Left hindlimb (tissue), 1 donor: ENCODE data around the gene VAV2.
"Not testable (repeated sequence)": the region's sequence is repeated elsewhere in the genome, so short reads cannot be mapped to it uniquely, and the experiment has no call there.

Experiments used
- DNase-seq: peaks from one replicate; pipeline ENCODE4 v3.0.0-alpha.2; 2018

The VAV2 gene

DNA sequence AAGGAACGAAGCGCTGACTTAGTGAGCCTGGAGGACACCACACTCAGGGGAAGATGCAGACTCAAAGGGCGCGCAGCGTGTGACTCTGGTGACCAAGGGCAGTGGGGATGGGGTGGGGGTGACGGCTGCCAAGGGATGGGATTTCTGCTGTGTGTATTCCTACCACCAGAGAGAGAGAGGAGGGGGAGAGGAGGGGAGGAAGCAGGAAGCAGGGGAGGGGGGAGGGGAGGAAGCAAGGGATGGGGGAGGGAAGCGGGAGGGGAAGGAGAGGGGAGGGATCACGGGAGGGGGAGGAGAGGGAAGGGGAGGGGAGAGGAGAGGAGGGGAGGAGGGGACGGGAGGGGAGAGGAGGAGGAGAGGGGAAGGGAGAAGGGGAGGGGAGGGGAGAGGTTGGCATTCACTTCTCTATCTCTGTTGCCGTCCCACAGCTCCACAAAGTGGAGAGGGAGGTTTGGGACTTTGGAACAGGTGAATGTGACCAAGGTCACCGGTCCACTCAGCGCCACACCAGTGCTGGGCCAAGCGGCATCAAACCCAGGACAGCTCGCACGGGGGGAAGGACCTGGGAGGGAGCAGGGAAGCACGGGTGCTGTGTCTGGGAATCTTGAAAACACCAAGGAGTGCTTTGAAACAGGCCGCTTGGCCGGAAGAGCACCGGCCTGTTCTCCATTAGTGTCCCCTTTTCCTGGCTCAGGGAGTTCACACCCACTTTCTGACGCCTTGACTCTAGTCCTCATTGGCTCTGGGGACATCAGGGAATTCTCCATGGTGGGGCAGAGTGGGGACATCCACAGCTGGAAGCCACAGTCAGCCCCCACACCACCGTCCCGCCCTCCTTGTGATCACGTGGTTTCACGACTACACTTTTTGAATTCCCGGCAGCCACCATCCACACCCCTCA is 77.4 kb downstream of the VAV2 start:
- DNase-seq: no peak

DNA sequence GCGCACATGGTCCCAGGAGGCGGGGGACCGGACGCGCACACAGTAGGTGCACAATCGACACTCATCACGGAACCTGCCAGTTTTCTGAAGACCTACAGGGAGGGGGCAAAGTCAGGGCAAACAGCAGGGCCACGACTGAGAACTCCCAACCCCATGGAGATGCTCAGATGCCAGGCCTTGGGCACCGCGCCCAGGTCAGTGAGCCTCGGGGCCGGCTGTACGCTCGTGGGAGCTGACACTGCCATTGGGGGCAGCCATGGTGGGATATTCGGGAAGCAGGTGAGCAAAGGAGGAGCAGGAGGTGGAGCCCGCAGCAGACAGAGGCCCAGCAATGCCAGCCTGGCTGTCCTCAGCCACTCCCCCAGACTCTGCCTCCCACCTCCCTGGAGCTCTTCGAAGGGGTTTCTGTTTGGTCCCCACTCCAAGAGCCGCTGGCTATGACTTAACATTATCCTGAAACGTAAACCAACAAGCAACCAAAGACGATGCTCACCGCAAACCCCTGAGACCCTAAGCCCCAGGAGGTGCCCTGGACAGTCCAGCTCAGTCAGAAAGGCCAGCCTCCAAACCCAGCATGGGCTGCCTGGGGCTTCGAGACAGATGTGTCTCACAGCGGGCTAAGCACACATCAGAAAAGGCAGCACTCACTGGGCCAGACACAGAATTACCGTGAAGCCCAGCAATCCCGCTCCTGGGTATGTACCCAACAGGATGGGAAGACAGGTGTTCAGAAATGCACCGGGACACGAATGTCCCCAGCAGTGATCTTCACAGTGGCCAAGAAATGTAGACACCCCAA is 78.4 kb downstream of the VAV2 start:
- no peak for DNase-seq

- DNase-seq: no peak
Observed at GRCh38 chr9:133910855-133911514, 81.1 kb downstream of the VAV2 start.

DNA sequence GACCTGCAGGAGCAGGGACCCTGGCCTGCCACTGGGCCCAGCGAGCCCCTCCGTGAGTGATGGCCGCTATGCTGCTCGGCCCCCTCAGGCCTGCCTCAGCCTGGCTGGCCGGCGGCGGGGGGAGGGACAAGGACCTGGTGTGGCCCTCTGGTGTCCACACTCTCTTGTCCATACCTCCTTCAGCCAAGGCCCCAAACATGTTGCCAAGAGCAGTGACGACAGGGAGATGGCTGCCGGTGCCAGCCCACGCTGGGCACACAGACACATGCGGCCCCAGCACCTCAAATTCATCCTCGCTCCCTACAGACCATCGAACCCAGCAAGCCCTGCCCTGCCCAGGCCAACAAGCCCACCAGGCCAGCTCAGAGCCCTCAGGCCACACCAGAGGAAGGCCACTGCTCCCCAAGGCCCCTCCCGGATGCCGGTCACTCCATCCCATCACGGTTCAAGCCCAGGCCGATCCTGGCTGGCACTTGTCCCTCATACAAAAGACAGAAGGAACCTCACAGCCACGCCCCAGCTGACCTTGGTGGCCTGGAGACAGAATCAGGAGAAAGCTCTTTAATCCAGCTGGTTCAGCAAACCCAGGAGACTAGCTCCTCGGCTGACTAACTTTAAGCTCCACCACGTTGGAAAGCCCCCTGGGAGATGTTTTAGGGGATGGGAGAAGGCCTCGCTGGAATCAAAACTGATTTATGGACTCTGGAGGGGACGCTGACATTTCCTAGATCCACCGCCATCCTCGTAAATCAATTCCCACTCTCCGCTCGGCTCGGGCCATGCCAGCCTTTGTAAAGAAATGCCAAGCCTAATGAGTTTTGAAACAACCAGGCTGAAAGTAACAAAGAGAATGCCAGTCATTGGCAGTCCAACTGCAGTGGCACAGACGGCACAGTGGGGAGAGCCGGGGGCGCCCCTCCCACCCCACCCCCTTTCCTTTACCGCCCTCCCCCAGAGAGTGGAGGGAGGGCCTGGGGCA is 84.9 kb downstream of the VAV2 start:
- no peak for DNase-seq

- DNase-seq: no peak
Observed at GRCh38 chr9:133906218-133906617, 85.9 kb downstream of the VAV2 start.

- no peak for DNase-seq
Observed at GRCh38 chr9:133905493-133905892, 86.6 kb downstream of the VAV2 start.

- DNase-seq: no peak
Observed at GRCh38 chr9:133904346-133905090, 87.6 kb downstream of the VAV2 start.

DNA sequence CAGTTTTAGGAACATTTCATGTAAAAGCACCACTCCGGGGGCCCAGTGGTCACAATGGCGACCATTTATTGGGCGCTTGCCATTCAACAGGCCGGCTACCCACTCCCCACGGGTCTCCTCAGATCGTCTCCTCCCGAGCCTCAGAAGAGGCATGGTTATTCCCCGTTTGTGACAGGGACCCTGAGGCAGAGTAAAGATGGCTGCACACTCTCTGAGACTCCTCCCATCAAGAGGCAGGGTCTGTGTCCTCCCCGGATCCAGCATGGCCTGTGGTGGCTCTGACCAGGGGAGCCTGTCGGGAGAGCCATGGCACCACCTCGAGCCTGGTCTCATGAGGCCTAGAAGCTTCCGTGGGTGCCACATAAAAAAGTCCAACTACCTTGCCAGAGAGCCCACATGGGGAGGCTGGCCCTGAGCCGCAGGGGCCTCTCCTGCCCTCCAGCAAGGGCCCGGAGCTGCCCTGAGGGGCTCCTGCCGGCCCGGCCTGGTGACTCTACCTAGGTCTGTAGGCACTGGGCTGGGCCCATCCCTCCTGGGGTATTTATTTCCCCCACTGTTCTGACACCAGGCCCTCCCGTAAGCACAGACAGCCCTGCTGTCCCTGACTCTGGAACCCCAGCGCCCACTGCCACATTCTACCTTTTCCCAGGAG is 90.8 kb downstream of the VAV2 start:
- DNase-seq: no peak

DNA sequence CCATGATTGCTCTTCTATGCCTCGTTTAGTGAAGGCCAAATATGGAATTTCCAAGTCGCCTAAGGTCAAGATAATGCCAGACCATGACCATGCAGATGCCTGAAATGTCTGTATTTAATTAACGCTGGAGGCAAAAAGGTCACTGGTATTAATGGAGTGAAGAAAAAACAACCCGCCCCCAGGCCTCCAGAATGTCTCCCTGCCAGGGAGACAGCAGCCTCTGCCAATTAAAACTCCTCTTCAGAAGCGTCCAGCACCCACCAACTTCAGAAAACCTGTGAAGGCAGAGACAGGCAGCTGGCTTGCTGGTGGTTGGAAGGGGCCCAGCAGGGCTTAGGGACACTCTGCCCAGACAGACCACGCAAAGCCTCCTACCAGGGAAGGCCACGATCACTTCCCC is 94.4 kb downstream of the VAV2 start:
- DNase-seq: no peak

- DNase-seq: not testable (repeated sequence)
Observed at GRCh38 chr9:133896007-133896406, 96.1 kb downstream of the VAV2 start.

GRCh38 chr9:133895335-133895734 is 96.8 kb downstream of the VAV2 start:
- no peak for DNase-seq

DNA sequence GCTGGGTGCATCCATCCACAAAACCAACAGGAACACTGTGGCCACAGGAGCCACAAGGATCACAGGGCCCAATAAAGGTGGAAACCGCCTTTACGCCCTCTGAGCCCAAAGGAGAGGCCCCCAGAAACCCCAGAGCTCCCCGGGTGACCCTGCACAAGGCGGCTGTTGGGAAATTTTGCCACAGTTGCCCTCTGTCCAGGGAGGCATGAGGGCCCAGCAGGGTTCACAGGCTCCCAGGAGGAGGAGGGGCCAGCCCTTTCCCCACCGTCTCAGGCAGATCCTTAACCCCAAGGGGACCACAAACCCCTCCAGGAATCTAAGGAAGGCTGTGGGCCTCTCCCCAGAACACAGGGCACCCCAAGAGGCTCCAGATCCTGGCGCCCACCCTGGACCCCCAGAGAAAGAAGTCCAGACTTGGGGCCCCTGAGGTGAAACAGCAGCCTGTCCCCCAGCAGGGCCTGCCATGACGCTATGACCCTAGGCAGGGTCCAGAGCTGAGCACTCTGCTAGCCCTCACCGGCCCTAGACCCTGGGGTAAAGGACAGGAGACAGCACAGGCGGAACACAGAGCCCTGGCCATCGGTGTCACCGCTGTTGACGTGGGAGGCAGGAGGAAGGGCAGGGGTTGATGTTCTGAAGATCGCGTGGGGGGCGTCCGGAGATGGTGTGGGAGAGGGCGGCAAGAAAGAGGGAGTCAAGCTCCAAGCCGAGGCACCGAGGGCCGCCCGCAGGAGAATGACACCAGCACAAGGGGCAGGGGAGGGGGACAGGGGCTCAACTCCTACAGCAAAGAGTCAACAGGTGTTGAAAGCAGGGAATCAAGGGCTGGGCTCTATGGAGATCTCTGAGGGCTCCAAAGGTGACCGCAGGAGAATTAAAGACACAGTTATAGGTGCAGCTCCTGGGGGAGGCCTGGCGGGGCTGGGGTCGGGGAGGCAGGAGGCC is 97.5 kb downstream of the VAV2 start:
- no peak for DNase-seq

DNA sequence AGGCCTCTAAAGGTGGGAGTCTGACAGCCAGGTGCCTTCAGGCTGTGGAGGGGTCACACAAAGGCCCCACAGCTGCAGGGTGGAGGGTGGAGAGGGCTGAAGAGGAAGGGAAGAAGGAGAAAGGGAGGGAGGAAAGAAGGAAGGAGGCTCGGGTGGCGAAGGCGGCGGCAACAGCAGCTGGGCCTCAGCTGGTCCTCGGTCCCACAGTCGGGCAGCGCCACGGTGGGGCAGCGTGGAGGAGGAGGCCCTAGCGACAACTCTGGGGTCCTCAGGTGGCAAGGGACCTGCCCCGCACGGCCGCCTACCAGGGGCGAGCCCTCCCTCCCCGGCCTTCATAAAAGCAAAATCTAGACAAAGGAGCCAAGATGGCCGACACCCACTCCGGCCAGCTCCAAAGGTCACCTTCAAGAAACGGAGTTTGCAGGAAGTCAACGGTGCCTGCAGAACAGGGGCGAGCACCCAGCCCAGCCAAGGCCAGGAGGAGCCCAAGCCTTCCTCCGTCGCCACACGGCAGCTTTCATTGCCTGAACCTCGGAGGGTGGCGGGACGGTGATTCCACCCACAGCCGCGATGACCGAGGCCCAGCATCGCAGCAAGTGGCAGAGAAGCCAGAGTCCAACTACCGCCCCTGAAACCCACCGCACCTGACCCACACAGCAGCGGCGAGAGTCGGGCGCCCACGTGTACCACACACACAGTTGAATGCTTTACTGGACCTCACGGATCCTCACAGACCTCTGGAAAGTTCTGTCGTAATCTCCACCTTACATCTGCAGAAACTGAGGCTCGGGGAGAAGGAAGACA is 98.7 kb downstream of the VAV2 start:
- DNase-seq: no peak

DNA sequence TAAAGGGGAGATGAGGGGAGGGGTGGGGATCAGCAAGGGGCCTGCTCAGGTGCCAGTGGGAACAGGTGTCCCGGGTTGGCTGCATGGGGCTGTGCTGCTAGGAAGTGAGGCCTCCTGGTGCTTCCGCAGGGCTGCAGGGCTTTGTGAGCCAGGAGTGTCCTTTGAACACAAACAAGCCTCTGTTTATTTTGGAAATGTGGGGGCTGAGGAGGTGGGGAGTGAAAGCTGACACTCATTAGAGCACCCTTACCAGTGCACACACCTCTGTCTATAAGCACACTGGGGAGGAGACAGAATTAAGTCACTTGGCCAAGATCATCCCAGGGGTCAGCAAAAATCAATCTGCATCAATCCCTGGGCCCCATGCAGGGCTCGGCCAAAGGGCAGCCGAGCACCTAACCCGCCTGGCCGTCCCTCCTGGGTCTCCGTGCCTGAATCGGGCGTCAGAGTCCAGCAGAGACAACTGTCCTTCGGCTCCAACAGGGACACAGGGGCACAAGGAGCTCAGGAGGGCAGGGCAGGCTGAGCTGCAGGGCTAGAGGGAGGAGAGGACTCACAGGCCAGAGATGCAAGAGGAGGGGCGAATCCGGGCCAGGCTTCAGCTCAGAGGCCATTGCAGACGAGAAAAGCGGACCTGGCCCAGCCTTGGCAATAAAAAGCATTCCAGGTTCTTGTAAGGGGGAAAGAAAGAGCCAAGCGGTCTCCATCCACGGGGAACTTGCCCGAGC is 99.8 kb downstream of the VAV2 start:
- DNase-seq: no peak

DNA sequence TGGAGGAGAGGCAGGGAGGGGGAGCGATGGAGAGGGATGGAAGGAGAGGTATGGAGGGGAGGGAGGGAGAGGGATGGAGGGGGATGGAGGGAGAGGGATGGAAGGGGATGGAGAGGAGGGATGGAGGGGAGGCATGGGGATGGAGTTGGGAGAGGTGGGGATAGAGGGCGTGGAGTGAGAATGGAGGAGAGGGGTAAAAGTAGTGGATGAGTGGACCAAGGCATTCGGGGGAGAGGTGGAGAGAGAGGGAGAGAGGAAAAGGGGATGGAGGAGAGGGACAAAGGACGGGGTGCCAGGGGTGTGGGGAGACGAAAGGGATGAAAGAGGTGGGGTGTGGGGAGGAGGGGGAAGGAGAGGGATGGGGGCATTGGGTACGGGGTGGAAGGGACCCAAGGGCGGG is 100.4 kb downstream of the VAV2 start:
- DNase-seq: no peak

DNA sequence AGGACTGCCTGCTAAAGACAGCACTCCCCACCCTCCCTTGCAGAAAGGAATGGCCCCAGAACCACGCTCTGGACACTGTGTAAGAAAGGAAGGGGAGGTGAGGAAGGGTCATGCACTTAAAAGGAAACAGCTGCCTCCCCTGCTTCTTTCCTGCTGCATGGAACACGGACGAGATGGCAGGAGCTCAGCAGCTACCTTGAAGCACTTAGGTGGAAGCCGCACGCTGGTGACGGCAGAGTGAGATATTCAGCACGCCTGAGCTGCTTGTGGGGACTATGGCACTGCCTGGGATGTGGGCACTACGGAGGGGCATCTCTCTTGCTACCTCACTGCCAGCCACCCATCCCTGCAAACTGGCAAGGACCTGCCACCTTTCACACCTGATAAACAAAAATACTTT is 101.5 kb downstream of the VAV2 start:
- DNase-seq: no peak

DNA sequence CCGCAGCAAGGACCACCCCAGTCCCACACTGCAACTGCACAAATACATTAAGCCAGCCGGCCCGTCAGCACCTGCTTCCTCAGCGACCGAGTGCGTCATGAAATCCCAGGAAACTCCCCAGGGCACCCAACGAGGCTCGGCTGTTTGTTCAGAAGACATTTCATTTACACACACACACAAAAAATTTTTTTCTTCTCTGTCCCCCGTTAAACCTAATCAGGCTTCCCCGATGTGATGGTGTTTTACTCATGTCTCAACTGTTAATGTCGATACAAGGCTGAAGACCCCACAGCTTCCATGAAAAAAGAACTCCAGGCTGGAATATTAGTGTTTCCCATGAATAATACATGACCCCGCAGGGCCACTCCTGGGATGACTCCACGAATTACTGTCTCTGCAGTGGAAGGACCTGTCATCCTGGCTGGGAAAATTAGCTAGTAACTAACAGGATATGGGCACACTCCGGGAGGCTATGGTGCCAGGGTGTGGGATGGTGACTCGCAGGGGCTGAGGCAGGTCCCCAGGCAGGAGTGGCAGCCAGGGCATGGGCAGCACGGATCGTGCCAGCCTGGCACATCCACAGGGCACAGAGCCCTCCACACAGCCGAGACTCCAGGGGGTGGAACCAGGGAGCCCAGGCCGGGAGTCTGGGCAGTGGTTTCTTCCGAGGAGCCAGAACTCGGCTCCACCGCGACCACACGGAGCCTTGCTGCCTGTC is 102.4 kb downstream of the VAV2 start:
- DNase-seq: no peak
